GM21526 (cell line): ENCODE measurements around the gene ZMYM2.
"Not testable (repeated sequence)": the region's sequence is repeated elsewhere in the genome, so short reads cannot be mapped to it uniquely, and the experiment has no call there.

Experiments used
- ATAC-seq: cut with Tn5 transposase; IDR thresholded peaks from one replicate; pipeline ENCODE4 v1.9.1; 2021; ENCODE audit warnings: moderate library complexity; ENCODE audit not compliant: unreplicated experiment, low FRiP score

Gene ZMYM2

GRCh38 chr13:19981685-19982238, 23.2 kb downstream of the ZMYM2 start:
- ATAC-seq: no peak

GRCh38 chr13:19982447-19983043, 24.0 kb downstream of the ZMYM2 start:
- no peak for ATAC-seq

GRCh38 chr13:19984430-19985218, 26.1 kb downstream of the ZMYM2 start:
- ATAC-seq: peak; percentile 62

GRCh38 chr13:19985219-19985556, 26.7 kb downstream of the ZMYM2 start:
- no peak for ATAC-seq

DNA sequence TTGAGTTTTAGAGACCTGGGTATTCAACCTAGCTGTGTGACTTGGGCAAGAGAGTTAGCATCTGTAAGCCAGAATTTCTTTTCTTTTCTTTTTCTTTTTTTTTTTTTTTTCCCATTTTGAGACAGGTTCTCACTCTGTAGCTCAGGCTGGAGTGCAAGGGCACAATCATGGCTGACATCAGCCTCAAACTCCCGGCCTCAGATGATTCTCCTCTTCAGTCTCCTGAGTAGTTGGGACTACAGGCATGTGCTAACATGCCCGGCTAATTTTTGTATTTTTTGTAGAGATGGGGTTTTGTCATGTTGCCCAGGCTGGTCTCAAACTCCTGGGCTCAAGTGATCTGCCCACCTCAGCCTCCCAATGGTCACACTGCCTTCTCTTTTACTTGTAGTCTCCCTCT, 33.0 kb downstream of the ZMYM2 start:
- no peak for ATAC-seq

DNA sequence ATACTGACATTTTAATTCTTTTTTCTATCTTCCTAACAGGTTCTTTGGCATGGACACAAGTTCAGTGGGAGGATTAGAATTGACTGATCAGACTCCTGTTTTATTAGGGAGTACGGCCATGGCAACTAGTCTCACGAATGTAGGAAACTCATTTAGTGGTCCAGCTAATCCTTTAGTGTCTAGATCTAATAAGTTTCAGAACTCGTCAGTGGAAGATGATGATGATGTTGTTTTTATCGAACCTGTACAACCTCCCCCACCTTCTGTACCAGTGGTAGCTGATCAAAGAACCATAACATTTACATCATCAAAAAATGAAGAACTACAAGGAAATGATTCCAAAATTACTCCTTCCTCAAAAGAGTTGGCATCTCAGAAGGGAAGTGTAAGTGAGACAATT, 34.5 kb downstream of the ZMYM2 start:
- no peak for ATAC-seq

- ATAC-seq: no peak
Measured at GRCh38 chr13:19998960-19999359, 40.4 kb downstream of the ZMYM2 start.

GRCh38 chr13:20000062-20000552, 41.6 kb downstream of the ZMYM2 start:
- no peak for ATAC-seq

GRCh38 chr13:20001366-20002190, 43.1 kb downstream of the ZMYM2 start:
- ATAC-seq: no peak

- no peak for ATAC-seq
Measured at GRCh38 chr13:20002787-20003186, 44.3 kb downstream of the ZMYM2 start.

GRCh38 chr13:20006206-20006605, 47.7 kb downstream of the ZMYM2 start:
- no peak for ATAC-seq

DNA sequence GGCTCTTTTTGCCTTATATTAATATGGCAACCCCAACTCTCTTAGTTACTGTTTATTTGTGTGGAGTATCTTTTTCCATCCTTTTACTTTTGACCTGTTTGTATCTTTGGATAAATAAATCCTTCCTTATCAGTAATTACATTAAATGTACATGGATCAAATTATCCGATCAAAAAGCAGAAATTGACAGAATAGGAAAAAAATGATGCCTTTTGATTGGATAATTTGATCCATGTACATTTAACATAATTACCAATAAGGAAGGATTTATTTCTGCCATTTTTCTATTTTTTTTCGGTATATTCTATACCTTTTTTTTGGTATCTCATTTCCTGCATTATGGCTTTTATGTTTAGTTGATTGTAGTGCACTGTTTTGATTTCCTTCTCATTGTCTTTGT, 57.2 kb downstream of the ZMYM2 start:
- no peak for ATAC-seq

DNA sequence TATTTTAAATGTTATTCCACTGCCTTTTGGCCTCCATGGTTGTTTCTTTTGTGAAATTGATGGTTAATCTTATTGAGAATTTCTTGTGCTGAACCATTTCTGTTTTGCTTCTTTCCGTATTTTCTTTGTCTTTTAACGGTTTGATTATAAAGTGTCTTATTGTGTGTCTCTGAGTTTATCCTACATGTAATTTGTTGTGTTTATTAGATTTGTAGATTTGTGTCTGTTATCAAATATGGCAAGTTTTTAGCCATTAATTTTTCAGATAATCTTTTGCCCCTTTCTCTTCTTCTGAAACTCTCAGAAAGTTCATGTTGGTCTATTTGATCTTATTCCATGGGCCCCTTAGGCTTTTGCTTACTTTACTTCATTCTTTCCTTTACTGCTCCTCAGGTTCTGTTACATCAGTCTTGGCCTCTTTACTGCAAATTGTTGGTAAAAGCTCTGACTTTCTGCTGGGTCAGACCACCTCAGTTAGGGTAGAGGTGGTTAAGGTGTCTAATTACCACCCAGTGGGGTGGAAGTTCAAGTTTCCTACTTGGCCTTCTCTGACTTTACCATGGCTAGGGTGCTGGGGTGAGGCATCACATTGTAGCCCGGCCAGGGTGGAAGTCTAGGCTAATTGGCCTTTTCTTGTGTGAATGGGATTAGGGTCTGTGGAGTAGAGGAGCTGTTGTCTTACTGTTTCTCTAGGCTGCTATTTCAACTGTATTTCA, 58.3 kb downstream of the ZMYM2 start:
- ATAC-seq: no peak

DNA sequence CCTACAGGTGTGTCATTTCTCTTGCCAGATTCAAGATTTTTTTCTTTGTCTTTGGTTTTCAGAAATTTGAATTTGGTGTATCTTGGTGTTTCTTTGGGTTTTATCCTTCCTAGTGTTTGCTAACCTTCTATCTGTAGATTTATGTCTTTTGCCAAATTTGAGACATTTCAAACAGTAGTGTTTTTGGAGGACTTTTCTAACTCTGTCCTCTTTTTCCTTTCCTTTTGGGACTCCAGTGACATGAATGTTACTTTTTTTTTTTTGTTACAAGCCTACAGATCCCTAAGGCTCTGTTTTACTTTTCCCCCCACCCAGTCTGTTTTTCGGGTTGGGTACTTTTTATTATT, 58.8 kb downstream of the ZMYM2 start:
- no peak for ATAC-seq

DNA sequence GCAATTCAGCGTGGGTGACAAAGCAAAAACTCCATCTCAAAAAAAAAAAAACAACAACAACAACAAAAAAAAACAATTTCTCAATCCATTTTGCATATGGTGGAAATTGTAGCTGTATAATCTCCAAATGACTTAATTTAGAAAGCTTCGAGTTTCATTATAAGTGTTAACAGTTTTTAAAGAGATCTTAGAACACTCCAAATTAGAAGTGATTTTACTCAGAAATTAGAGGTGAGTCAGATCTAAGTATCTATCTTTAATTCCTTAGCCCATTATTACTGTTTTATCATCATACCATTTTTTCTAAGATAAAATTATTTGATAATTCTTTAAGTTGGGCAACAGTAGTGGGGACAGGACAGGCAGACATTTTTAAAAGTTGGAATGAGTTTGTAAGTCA, 60.5 kb downstream of the ZMYM2 start:
- ATAC-seq: no peak

GRCh38 chr13:20024702-20025101, 66.2 kb downstream of the ZMYM2 start:
- no peak for ATAC-seq

GRCh38 chr13:20028953-20029352, 70.4 kb downstream of the ZMYM2 start:
- ATAC-seq: no peak

DNA sequence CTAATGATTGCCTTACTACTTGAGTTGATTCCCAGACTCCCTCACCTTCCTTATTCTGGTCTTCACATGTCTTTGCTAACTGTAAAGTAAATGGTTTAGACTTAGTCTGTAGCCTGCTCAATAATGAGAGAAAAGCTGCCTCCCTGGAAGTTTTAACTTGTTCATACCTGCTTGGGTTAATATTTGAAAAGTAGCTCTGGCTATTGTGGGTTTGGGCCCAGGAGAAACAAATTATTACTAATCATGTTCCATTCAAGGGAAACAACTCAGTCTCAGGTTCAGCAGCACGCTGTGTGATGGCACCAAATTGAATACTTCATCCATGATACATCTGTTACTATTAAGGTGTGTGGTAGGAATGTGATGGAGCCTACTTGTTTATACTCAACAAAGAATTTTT, 75.0 kb downstream of the ZMYM2 start:
- ATAC-seq: no peak

DNA sequence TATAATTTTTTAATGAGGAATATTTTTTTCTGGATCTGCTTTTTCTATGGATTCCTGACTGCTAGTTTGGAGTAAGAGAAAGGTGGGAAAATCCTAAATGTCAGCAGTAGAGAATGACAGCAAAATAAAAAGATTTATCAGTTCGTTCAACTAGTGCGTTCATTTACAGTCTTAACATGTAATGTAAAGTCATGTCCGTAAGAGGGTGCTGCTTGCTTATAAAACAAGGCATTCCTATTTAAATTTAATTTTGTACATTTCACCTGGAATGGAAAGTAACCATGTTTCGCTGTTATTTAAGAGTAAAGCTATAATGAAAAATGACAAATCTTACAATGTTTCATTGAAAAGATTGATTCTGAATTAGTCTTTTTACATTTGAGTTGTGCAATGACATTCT, 76.6 kb downstream of the ZMYM2 start:
- no peak for ATAC-seq

GRCh38 chr13:20037908-20038307, 79.4 kb downstream of the ZMYM2 start:
- ATAC-seq: no peak

GRCh38 chr13:20042603-20043002, 84.1 kb downstream of the ZMYM2 start:
- not testable (repeated sequence) for ATAC-seq
